Nephron progenitor cell (in vitro differentiated cells): Measurements from ENCODE around the gene DAGLA.

ENCODE experiments used
- DNase-seq: peaks from one replicate; pipeline ENCODE4 v3.0.0; 2021
- H3K27ac Mint-ChIP-seq: 2 replicates; pipeline ENCODE4 v1.8.0; 2021; ENCODE audit warnings: mild to moderate bottlenecking, moderate library complexity, mixed read lengths
- H3K27me3 Mint-ChIP-seq: 2 replicates; pipeline ENCODE4 v1.8.0; 2021; ENCODE audit warnings: mild to moderate bottlenecking, low read depth, mixed read lengths; ENCODE audit not compliant: poor library complexity
- H3K36me3 Mint-ChIP-seq: 2 replicates; pipeline ENCODE4 v1.8.0; 2021; ENCODE audit warnings: low read depth, mixed read lengths
- H3K4me1 Mint-ChIP-seq: 2 replicates; pipeline ENCODE4 v1.8.0; 2021; ENCODE audit warnings: mixed read lengths
- H3K4me3 Mint-ChIP-seq: 2 replicates; pipeline ENCODE4 v1.8.0; 2021; ENCODE audit warnings: mild to moderate bottlenecking, moderate library complexity, mixed read lengths
- H3K9me3 Mint-ChIP-seq: 2 replicates; pipeline ENCODE4 v1.8.0; 2021; ENCODE audit warnings: mild to moderate bottlenecking, moderate library complexity, mixed read lengths
- CTCF ChIP-seq: fragments of 200-600 bp; sonication (generic); IDR thresholded peaks from 2 replicates; pipeline ENCODE4 v1.5.0; 2021; ENCODE audit warnings: antibody characterized with exemption

The DAGLA gene

GRCh38 chr11:61776561-61777075, 96.4 kb downstream of the DAGLA start:
- TF ChIP-seq CTCF: peak; percentile 58
- DNase-seq: peak; percentile 62
- Mint-ChIP-seq H3K4me1 (peaks cover 53% of the 10 kb centered on the region), H3K4me3 (no peak overlapping the region), H3K36me3 (peaks cover 6% of the 10 kb centered on the region), H3K27ac (no peak overlapping the region), H3K27me3 (peaks cover 3% of the 10 kb centered on the region), H3K9me3 (no peaks in the 10 kb centered on the region)

GRCh38 chr11:61777234-61778090, 97.3 kb downstream of the DAGLA start:
- no peak for TF ChIP-seq CTCF
- Mint-ChIP-seq H3K9me3 (no peaks in the 10 kb centered on the region), H3K4me3 (no peak overlapping the region), H3K27ac (peak overlapping the region; percentile 39), H3K4me1 (peaks cover 47% of the 10 kb centered on the region), H3K27me3 (peaks cover 3% of the 10 kb centered on the region), H3K36me3 (peaks cover 6% of the 10 kb centered on the region)
- peak; percentile 52 for DNase-seq

GRCh38 chr11:61778357-61778886, 98.2 kb downstream of the DAGLA start:
- Mint-ChIP-seq H3K4me3 (no peak overlapping the region), H3K27ac (no peak overlapping the region), H3K9me3 (no peaks in the 10 kb centered on the region), H3K4me1 (peaks cover 42% of the 10 kb centered on the region), H3K36me3 (peaks cover 10% of the 10 kb centered on the region), H3K27me3 (peaks cover 3% of the 10 kb centered on the region)
- TF ChIP-seq CTCF: no peak
- no peak for DNase-seq

GRCh38 chr11:61778920-61779650, 98.9 kb downstream of the DAGLA start:
- H3K9me3 Mint-ChIP-seq: no peaks in the 10 kb centered on the region
- H3K4me3 Mint-ChIP-seq: no peak overlapping the region
- peaks cover under 1% of the 10 kb centered on the region for H3K27me3 Mint-ChIP-seq
- peaks cover 41% of the 10 kb centered on the region for H3K4me1 Mint-ChIP-seq
- H3K27ac Mint-ChIP-seq: no peak overlapping the region
- TF ChIP-seq CTCF: no peak
- peaks cover 14% of the 10 kb centered on the region for H3K36me3 Mint-ChIP-seq
- no peak for DNase-seq

GRCh38 chr11:61779666-61780525, 99.7 kb downstream of the DAGLA start:
- Mint-ChIP-seq H3K4me1 (peaks cover 41% of the 10 kb centered on the region), H3K9me3 (no peaks in the 10 kb centered on the region), H3K36me3 (peaks cover 22% of the 10 kb centered on the region), H3K4me3 (no peak overlapping the region), H3K27ac (no peak overlapping the region), H3K27me3 (no peaks in the 10 kb centered on the region)
- no peak for TF ChIP-seq CTCF
- no peak for DNase-seq
